ENCODE data around the gene SH2D4B. TPM values are rescaled to one million over a fixed set of nuclear protein-coding genes. Genes with fewer than 3 reads are reported as not detected.

The SH2D4B gene
- total and polyA plus RNA-seq, 2 of the 13 experiments (the other 11 are each of a cell fraction or from before 2014, with no cell fraction given) = not detected

GRCh38 chr10:80596391-80597257, 58.9 kb downstream of the SH2D4B start (continued):
- TF ChIP-seq POLR2G (IDR thresholded peaks at IDR 0.05; ENCODE audit: low read depth, low read length) (no peak), ZMYM4 (CRISPR knock-in tag; IDR thresholded peaks at IDR 0.05) (no peak), ZNF230 (CRISPR knock-in tag; IDR thresholded peaks at IDR 0.05) (no peak), SATB2 (CRISPR knock-in tag; IDR thresholded peaks at IDR 0.05) (no peak), SNAPC2 (CRISPR knock-in tag; IDR thresholded peaks at IDR 0.05) (no peak), KDM3A (CRISPR knock-in tag; IDR thresholded peaks at IDR 0.05; ENCODE audit: low read depth) (no peak), MED8 (CRISPR knock-in tag; IDR thresholded peaks at IDR 0.05; ENCODE audit: insufficient replicate concordance) (no peak), ZBTB8A (CRISPR knock-in tag; IDR thresholded peaks at IDR 0.05; ENCODE audit: borderline replicate concordance, low read depth) (no peak), ZNF317 (CRISPR knock-in tag; IDR thresholded peaks at IDR 0.05) (no peak), ELF4 (CRISPR knock-in tag; IDR thresholded peaks at IDR 0.05; ENCODE audit: borderline replicate concordance) (no peak), ZBTB25 (CRISPR knock-in tag; IDR thresholded peaks at IDR 0.05) (no peak), ZBTB49 (CRISPR knock-in tag; IDR thresholded peaks at IDR 0.05; ENCODE audit: borderline replicate concordance) (no peak), HOXA7 (CRISPR knock-in tag; IDR thresholded peaks at IDR 0.05) (no peak), TBX3 (IDR thresholded peaks at IDR 0.05; ENCODE audit: borderline replicate concordance) (no peak), ZNF83 (CRISPR knock-in tag; IDR thresholded peaks at IDR 0.05; ENCODE audit: borderline replicate concordance) (no peak), ZNF639 (CRISPR knock-in tag; conservative IDR thresholded peaks at IDR 0.05) (no peak), AHR (CRISPR knock-in tag; IDR thresholded peaks at IDR 0.05) (no peak), ZNF878 (CRISPR knock-in tag; IDR thresholded peaks at IDR 0.05) (no peak), PRDM10 (CRISPR knock-in tag; IDR thresholded peaks at IDR 0.05; ENCODE audit: low read depth) (no peak), XRCC5 (optimal IDR thresholded peaks at IDR 0.05; ENCODE audit: low read length) (peak; percentile 42)

Data from HepG2 (cell line).